Chondrocyte (in vitro differentiated cells): Measurements from ENCODE around the gene APOE. TPM values are rescaled to one million over a fixed set of nuclear protein-coding genes. Genes with fewer than 3 reads are reported as not detected.

Experiments used
- DNase-seq: peaks from one replicate; pipeline ENCODE4 v3.0.0; 2021; ENCODE audit warnings: mixed read lengths, low spot score
- H3K27ac Mint-ChIP-seq: one replicate; pipeline ENCODE4 v1.8.0; 2021; ENCODE audit warnings: mild to moderate bottlenecking, moderate library complexity, mixed read lengths; ENCODE audit not compliant: unreplicated experiment
- H3K27me3 Mint-ChIP-seq: 2 replicates; pipeline ENCODE4 v1.8.0; 2021; ENCODE audit warnings: low read depth, mixed read lengths
- H3K36me3 Mint-ChIP-seq: 2 replicates; pipeline ENCODE4 v1.8.0; 2021; ENCODE audit warnings: low read depth, mixed read lengths
- H3K4me1 Mint-ChIP-seq: 2 replicates; pipeline ENCODE4 v1.8.0; 2021; ENCODE audit warnings: low read depth, mild to moderate bottlenecking, mixed read lengths
- H3K4me3 Mint-ChIP-seq: one replicate; pipeline ENCODE4 v1.8.0; 2021; ENCODE audit warnings: mild to moderate bottlenecking, moderate library complexity, mixed read lengths; ENCODE audit not compliant: unreplicated experiment
- H3K9me3 Mint-ChIP-seq: 2 replicates; pipeline ENCODE4 v1.8.0; 2021; ENCODE audit warnings: low read depth, mixed read lengths
- CTCF ChIP-seq: fragments of 200-600 bp; sonication (generic); IDR thresholded peaks from 2 replicates; pipeline ENCODE4 v1.5.0; 2021; ENCODE audit warnings: antibody characterized with exemption, mild to moderate bottlenecking, moderate library complexity
- total RNA-seq: library from RNA; stranded (reverse); gene quantifications from 3 replicates; pipeline ENCODE4 v1.2.1, GENCODE V29; 2021

The APOE gene
- total RNA-seq, 1 donor from 2014 or later, result 178 TPM

GRCh38 chr19:44865196-44865767 is 40.3 kb upstream of the APOE start:
- H3K9me3 Mint-ChIP-seq, result no peaks in the 10 kb centered on the region
- H3K4me1 Mint-ChIP-seq, result peaks cover 34% of the 10 kb centered on the region
- H3K27ac Mint-ChIP-seq, result no peak overlapping the region
- peaks cover 30% of the 10 kb centered on the region for H3K36me3 Mint-ChIP-seq
- H3K4me3 Mint-ChIP-seq, result no peak overlapping the region
- no peaks in the 10 kb centered on the region for H3K27me3 Mint-ChIP-seq
- TF ChIP-seq CTCF, result no peak
- DNase-seq, result no peak

- Mint-ChIP-seq H3K36me3 (peaks cover 21% of the 10 kb centered on the region), H3K4me3 (no peak overlapping the region), H3K4me1 (peaks cover 30% of the 10 kb centered on the region), H3K27me3 (no peaks in the 10 kb centered on the region), H3K9me3 (no peaks in the 10 kb centered on the region), H3K27ac (no peak overlapping the region)
- TF ChIP-seq CTCF, result no peak
- DNase-seq, result no peak
Observed at GRCh38 chr19:44866664-44867063, 38.9 kb upstream of the APOE start.

- H3K9me3 Mint-ChIP-seq, result no peaks in the 10 kb centered on the region
- peak overlapping the region; percentile 70 for H3K27ac Mint-ChIP-seq
- no peak for DNase-seq
- H3K27me3 Mint-ChIP-seq, result no peaks in the 10 kb centered on the region
- peaks cover 30% of the 10 kb centered on the region for H3K4me1 Mint-ChIP-seq
- no peak for TF ChIP-seq CTCF
- H3K36me3 Mint-ChIP-seq, result peaks cover 24% of the 10 kb centered on the region
- H3K4me3 Mint-ChIP-seq, result no peak overlapping the region
Observed at GRCh38 chr19:44867578-44867977, 38.0 kb upstream of the APOE start.

- Mint-ChIP-seq H3K4me3 (no peak overlapping the region), H3K27ac (peak overlapping the region; percentile 62), H3K9me3 (no peaks in the 10 kb centered on the region), H3K27me3 (no peaks in the 10 kb centered on the region), H3K4me1 (peaks cover 33% of the 10 kb centered on the region), H3K36me3 (peaks cover 36% of the 10 kb centered on the region)
- no peak for DNase-seq
- no peak for TF ChIP-seq CTCF
Observed at GRCh38 chr19:44869733-44870470, 35.7 kb upstream of the APOE start.

GRCh38 chr19:44871809-44872208 is 33.8 kb upstream of the APOE start:
- Mint-ChIP-seq H3K4me1 (peaks cover 47% of the 10 kb centered on the region), H3K9me3 (no peaks in the 10 kb centered on the region), H3K36me3 (peaks cover 45% of the 10 kb centered on the region), H3K27ac (no peak overlapping the region), H3K4me3 (no peak overlapping the region), H3K27me3 (no peaks in the 10 kb centered on the region)
- no peak for TF ChIP-seq CTCF
- no peak for DNase-seq
